Bronchial epithelial cell (primary cell): Measurements from ENCODE around the gene ERI2. TPM values are rescaled to one million over a fixed set of nuclear protein-coding genes. Genes with fewer than 3 reads are reported as not detected.

Source experiments
- DNase-seq: peaks from one replicate; pipeline ENCODE4 v3.0.0-alpha.2; 2010; ENCODE audit warnings: low read depth
- FAIRE-seq: peaks from 2 replicates; lab custom pipeline; 2011; peaks lifted over from hg19 to GRCh38; lab: Jason Lieb, UNC
- H3K27me3 ChIP-seq: 2 replicates; pipeline ENCODE4 v1.5.1; 2011; ENCODE audit warnings: low read length; ENCODE audit not compliant: control insufficient read depth, insufficient read depth
- H3K36me3 ChIP-seq: 2 replicates; pipeline ENCODE4 v1.5.1; 2011; ENCODE audit warnings: low read length; ENCODE audit not compliant: control insufficient read depth, insufficient read depth
- H3K4me3 ChIP-seq: 2 replicates; pipeline ENCODE4 v1.5.1; 2011; ENCODE audit warnings: mild to moderate bottlenecking, low read depth, low read length, control low read depth
- CTCF ChIP-seq: IDR thresholded peaks from 2 replicates; pipeline ENCODE4 v1.5.1; 2011; ENCODE audit warnings: mild to moderate bottlenecking, moderate library complexity, low read length, control low read depth, inconsistent platforms; ENCODE audit not compliant: insufficient read depth, severe bottlenecking
- total RNA-seq: library from RNA; depleted of rRNA; stranded (reverse); fragments of >200 nt; gene quantifications from 2 replicates; pipeline ENCODE4 v1.2.1, GENCODE V29; 2014

The ERI2 gene
- total RNA-seq, 1 donor from 2014 or later: 16.6 TPM

DNA sequence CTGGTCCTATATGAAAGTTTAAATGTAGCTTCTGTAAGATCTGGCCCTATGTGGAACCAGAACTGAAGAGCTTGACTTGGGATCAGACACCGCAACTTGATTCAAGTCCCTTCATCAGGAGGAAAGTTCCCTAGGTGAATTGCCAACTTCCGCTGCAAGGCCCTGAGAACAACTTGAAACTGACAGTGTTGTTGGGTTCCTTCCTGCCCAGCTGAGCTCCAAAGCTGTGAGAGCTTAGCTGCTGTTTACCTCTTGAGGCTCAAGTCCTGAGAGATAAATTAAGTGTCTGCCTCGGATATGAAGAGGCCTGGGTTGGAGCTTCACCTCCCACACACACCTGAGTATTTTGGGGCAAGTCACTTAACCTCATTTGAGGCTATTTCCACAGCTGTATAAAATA is 44.7 kb upstream of the ERI2 start:
- no peak for FAIRE-seq
- Histone ChIP-seq H3K4me3 (no peak overlapping the region), H3K36me3 (no peaks in the 10 kb centered on the region), H3K27me3 (no peaks in the 10 kb centered on the region)
- DNase-seq: no peak
- no peak for TF ChIP-seq CTCF

GRCh38 chr16:20849589-20850390 is 43.5 kb upstream of the ERI2 start:
- DNase-seq (peak; percentile 86), FAIRE-seq (no peak)
- TF ChIP-seq CTCF: peak; percentile 91
- Histone ChIP-seq H3K36me3 (no peaks in the 10 kb centered on the region), H3K27me3 (no peaks in the 10 kb centered on the region), H3K4me3 (no peak overlapping the region)

DNA sequence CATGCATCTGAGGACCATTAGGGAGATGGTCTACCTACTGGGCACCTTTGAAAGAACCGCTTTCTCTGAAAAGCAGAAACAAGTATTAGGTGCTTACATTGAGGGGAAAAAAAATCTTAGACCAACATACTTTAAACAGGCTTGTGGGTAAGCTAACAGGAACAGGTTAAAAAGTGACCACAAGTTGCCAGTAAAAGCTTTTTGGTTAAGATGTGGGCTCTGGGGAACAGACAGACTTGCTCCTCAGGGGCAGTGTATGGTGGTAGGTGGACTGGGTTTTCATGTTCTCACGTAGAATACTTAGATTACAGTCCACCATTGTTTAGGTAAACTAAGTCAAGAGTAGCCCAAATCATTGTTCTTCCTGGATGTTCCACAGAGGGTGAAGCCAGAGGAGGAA is 41.3 kb upstream of the ERI2 start:
- TF ChIP-seq CTCF: no peak
- FAIRE-seq: no peak
- Histone ChIP-seq H3K36me3 (no peaks in the 10 kb centered on the region), H3K4me3 (no peak overlapping the region), H3K27me3 (no peaks in the 10 kb centered on the region)
- no peak for DNase-seq

- H3K27me3 ChIP-seq: no peaks in the 10 kb centered on the region
- no peak overlapping the region for H3K4me3 ChIP-seq
- H3K36me3 ChIP-seq: no peaks in the 10 kb centered on the region
- FAIRE-seq (no peak), DNase-seq (no peak)
- TF ChIP-seq CTCF: no peak
Observed at GRCh38 chr16:20846551-20846950, 40.3 kb upstream of the ERI2 start.

- no peaks in the 10 kb centered on the region for H3K36me3 ChIP-seq
- DNase-seq (no peak), FAIRE-seq (no peak)
- no peak for TF ChIP-seq CTCF
- H3K4me3 ChIP-seq: no peak overlapping the region
- no peaks in the 10 kb centered on the region for H3K27me3 ChIP-seq
Observed at GRCh38 chr16:20846030-20846429, 39.8 kb upstream of the ERI2 start.

DNA sequence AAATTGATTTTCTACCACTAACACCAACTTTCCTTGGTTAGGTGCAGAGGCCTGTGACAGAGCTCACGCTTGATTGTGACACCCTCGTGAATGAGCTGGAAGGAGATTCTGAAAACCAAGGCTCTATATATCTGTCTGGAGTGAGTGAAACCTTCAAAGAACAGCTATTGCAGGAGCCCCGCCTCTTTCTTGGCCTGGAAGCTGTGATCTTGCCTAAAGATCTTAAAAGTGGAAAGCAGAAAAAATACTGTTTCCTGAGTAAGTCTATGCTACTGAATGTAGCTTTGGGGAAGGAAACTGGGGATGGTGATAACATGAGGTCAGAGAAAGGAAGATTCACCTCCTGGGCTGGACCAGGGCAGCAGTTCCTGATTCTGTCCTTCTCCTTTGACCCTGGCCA is 38.3 kb upstream of the ERI2 start:
- Histone ChIP-seq H3K36me3 (no peaks in the 10 kb centered on the region), H3K27me3 (no peaks in the 10 kb centered on the region), H3K4me3 (no peak overlapping the region)
- TF ChIP-seq CTCF: no peak
- DNase-seq (no peak), FAIRE-seq (no peak)
